PC-3 (cell line): ENCODE data around the gene TSHZ3. TPM values are rescaled to one million over a fixed set of nuclear protein-coding genes. Genes with fewer than 3 reads are reported as not detected.

Experiments used
- ATAC-seq: fragments of 200-7000 bp; cut with Tn5 transposase; 2 replicates; pipeline ENCODE4 v1.9.1; 2020; ENCODE audit warnings: mild to moderate bottlenecking, moderate library complexity
- BruUV-seq: library from RNA; stranded (reverse); fragments of 400-500 nt; replicated peaks from 2 replicates; lab custom pipeline; 2021; lab: Mats Ljungman, UMichigan
- CTCF ChIA-PET: fragments of 300-600 bp; sonication (Branson Sonifier 250); formaldehyde crosslinking; loops from one replicate; lab custom pipeline; 2022; ENCODE audit warnings: antibody characterized with exemption; lab: Charles Lee
- POLR2A ChIA-PET: fragments of 300-600 bp; sonication (Branson Sonifier 250); formaldehyde crosslinking; loops from one replicate; lab custom pipeline; 2022; ENCODE audit warnings: antibody characterized with exemption; ENCODE audit not compliant: unreplicated experiment; lab: Charles Lee
- DNase-seq: peaks from one replicate; pipeline ENCODE4 v3.0.0-alpha.2; 2015
- H2AFZ ChIP-seq: fragments of 300-600 bp; sonication (generic); 2 replicates; pipeline ENCODE4 v1.6.0; 2016; ENCODE audit warnings: antibody characterized with exemption, low read length
- H3F3A ChIP-seq: fragments of 300-600 bp; sonication (generic); one replicate; pipeline ENCODE4 v1.6.0; 2017; ENCODE audit warnings: antibody characterized with exemption, low read length, control low read depth, mild to moderate bottlenecking; ENCODE audit not compliant: unreplicated experiment
- H3K27ac ChIP-seq: fragments of 300-600 bp; sonication (generic); 2 replicates; pipeline ENCODE4 v1.5.1; 2016; ENCODE audit warnings: mild to moderate bottlenecking, low read length
- H3K27me3 ChIP-seq: fragments of 300-600 bp; sonication (generic); 2 replicates; pipeline ENCODE4 v1.6.1; 2016; ENCODE audit warnings: low read length, mixed read lengths
- H3K36me3 ChIP-seq: fragments of 300-600 bp; sonication (generic); 2 replicates; pipeline ENCODE4 v1.6.1; 2016; ENCODE audit warnings: low read depth, mixed run types, low read length, mixed read lengths
- H3K4me1 ChIP-seq: fragments of 300-600 bp; sonication (generic); 2 replicates; pipeline ENCODE4 v1.5.1; 2016; ENCODE audit warnings: low read length; ENCODE audit not compliant: insufficient read depth
- H3K4me2 ChIP-seq: fragments of 300-600 bp; sonication (generic); 2 replicates; pipeline ENCODE4 v1.6.0; 2016; ENCODE audit warnings: low read length
- H3K4me3 ChIP-seq: fragments of 300-600 bp; sonication (generic); 2 replicates; pipeline ENCODE4 v1.5.1; 2016; ENCODE audit warnings: mild to moderate bottlenecking, low read length, mixed read lengths
- H3K79me2 ChIP-seq: fragments of 300-600 bp; sonication (generic); 2 replicates; pipeline ENCODE4 v1.6.1; 2017; ENCODE audit warnings: low read length, mixed read lengths
- H3K9ac ChIP-seq: fragments of 300-600 bp; sonication (generic); 2 replicates; pipeline ENCODE4 v1.6.0; 2016; ENCODE audit warnings: mild to moderate bottlenecking, low read length
- H3K9me2 ChIP-seq: fragments of 300-600 bp; sonication (generic); replicated peaks from 2 replicates; pipeline ENCODE4 v1.6.1; 2016; ENCODE audit warnings: mixed run types, low read length, mixed read lengths
- H3K9me3 ChIP-seq: fragments of 300-600 bp; sonication (generic); 2 replicates; pipeline ENCODE4 v1.6.1; 2016; ENCODE audit warnings: low read length, mixed read lengths
- H4K20me1 ChIP-seq: fragments of 300-600 bp; sonication (generic); 2 replicates; pipeline ENCODE4 v1.6.1; 2016; ENCODE audit warnings: low read length, mixed read lengths
- CTCF ChIP-seq: fragments of 300-600 bp; sonication (generic); conservative IDR thresholded peaks from 2 replicates; pipeline ENCODE4 v1.5.1; 2017; ENCODE audit warnings: antibody characterized with exemption, low read depth, mild to moderate bottlenecking, low read length
- EZH2 ChIP-seq: fragments of 300-600 bp; sonication (generic); IDR thresholded peaks from one replicate; pipeline ENCODE4 v1.6.1; 2017; ENCODE audit warnings: antibody characterized with exemption, mild to moderate bottlenecking, low read length; ENCODE audit not compliant: unreplicated experiment
- EZH2phosphoT487 ChIP-seq: fragments of 300-600 bp; sonication (generic); IDR thresholded peaks from 2 replicates; pipeline ENCODE4 v1.6.1; 2018; ENCODE audit warnings: mild to moderate bottlenecking, antibody characterized with exemption, low read length, borderline replicate concordance
- intact Hi-C: fragments of 100-400 bp; cut with micrococcal nuclease; formaldehyde crosslinking; loops from 2 replicates; pipeline ENCODE4 v1.9.0; 2023
- total RNA-seq: library from RNA; depleted of rRNA; stranded (reverse); fragments of >200 nt; gene quantifications from 2 replicates; pipeline ENCODE4 v1.2.3, GENCODE V29; 2014

The TSHZ3 gene
- total RNA-seq, 1 experiment from 2014 or later, result 0.18 TPM

DNA sequence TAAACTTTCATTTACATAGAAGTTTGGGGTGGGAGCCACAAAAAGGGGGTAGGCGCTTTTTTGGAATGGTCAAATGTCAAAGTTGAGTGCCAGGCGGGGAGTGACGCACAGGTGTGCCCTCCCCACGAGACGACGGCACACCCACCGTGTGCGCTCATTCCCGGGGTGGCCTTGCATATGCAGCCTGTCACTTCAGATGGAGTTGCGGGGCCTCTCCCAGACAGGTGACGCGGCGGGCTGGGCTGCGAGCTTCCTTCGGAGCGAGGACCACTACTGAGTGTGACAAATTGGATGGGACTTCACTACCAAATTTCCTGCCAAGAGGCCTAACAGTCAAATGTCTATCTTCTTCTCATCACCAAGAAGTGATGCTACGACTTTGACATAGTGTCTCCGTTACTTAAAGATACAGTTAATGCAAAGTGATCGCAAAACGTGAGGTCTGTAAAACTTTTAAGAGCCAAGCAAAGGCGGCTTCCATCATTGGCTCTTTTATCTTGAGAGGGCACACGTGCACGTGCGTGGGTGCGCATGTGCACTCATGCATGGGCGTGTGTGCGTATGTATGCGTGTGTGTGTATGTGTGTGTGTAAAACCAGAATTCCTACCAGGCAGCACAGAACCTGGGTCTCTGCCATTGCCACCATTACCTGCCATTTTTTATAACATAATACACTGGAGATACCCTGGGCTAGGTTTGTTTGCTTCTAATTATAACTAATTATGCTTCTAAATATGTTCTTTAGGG, 43.1 kb downstream of the TSHZ3 start:
- no peaks in the 10 kb centered on the region for H3K36me3 ChIP-seq
- no peak for DNase-seq
- H3K9me3 ChIP-seq, result no peaks in the 10 kb centered on the region
- no peaks in the 10 kb centered on the region for H3F3A ChIP-seq
- no peaks in the 10 kb centered on the region for H3K27me3 ChIP-seq
- POLR2A ChIA-PET, result no interaction called here
- H4K20me1 ChIP-seq, result no peaks in the 10 kb centered on the region
- no peaks in the 10 kb centered on the region for H3K79me2 ChIP-seq
- H3K9ac ChIP-seq, result no peak overlapping the region
- intact Hi-C loops, result no loop called here
- no peak overlapping the region for H2AFZ ChIP-seq
- no peak for TF ChIP-seq EZH2
- TF ChIP-seq EZH2phosphoT487, result no peak
- TF ChIP-seq CTCF, result no peak
- ATAC-seq, result no peak
- CTCF ChIA-PET, result no interaction called here
- no peaks in the 10 kb centered on the region for H3K9me2 ChIP-seq
- no peak overlapping the region for H3K4me3 ChIP-seq
- no peaks in the 10 kb centered on the region for H3K4me1 ChIP-seq
- no TSS peak for BruUV-seq
- no peak overlapping the region for H3K4me2 ChIP-seq
- no peak overlapping the region for H3K27ac ChIP-seq

- ATAC-seq, result no peak
- H4K20me1 ChIP-seq, result no peaks in the 10 kb centered on the region
- H3K4me2 ChIP-seq, result no peak overlapping the region
- no peak overlapping the region for H3K4me3 ChIP-seq
- H3K27ac ChIP-seq, result no peak overlapping the region
- CTCF ChIA-PET, result no interaction called here
- no peaks in the 10 kb centered on the region for H3K36me3 ChIP-seq
- H3K79me2 ChIP-seq, result no peaks in the 10 kb centered on the region
- H3K9ac ChIP-seq, result no peak overlapping the region
- no peaks in the 10 kb centered on the region for H3K4me1 ChIP-seq
- H3F3A ChIP-seq, result no peaks in the 10 kb centered on the region
- no peaks in the 10 kb centered on the region for H3K27me3 ChIP-seq
- no TSS peak for BruUV-seq
- no peak overlapping the region for H2AFZ ChIP-seq
- DNase-seq, result no peak
- no peak for TF ChIP-seq EZH2
- POLR2A ChIA-PET, result no interaction called here
- intact Hi-C loops, result no loop called here
- H3K9me3 ChIP-seq, result no peaks in the 10 kb centered on the region
- H3K9me2 ChIP-seq, result no peaks in the 10 kb centered on the region
Measured at GRCh38 chr19:31304831-31305312, 44.4 kb downstream of the TSHZ3 start.

DNA sequence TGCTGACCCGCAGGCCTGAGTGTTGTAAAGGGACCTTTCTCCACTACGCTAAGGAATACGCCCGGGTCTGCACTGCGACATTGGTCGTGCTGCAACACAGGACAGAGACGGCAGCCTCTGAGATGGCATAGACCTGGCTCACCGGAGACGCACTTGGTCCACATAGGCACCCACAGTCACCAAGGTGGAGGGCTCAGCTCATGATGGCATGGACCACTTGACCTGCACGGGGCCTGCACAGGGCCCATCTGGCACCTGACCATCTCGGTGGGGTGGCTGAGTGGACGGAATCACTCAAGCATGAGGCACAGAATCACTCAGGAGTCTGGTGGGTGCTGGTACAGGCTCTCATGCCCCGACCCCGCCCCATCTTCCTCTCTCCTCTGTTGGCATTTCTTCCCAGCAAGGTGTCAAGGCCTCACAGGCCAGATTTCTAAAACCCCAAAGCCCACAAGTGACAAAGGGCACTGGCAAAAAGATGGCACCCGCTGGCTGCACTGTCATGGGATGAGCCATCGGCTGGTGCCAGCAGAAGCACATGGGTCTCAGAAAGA, 45.9 kb downstream of the TSHZ3 start:
- H3K36me3 ChIP-seq, result no peaks in the 10 kb centered on the region
- ChIA-PET POLR2A (no interaction called here), CTCF (no interaction called here)
- no TSS peak for BruUV-seq
- no peak overlapping the region for H3K27ac ChIP-seq
- no peaks in the 10 kb centered on the region for H3K27me3 ChIP-seq
- H3K9me2 ChIP-seq, result no peaks in the 10 kb centered on the region
- no peak overlapping the region for H3K9ac ChIP-seq
- H3K4me1 ChIP-seq, result no peaks in the 10 kb centered on the region
- intact Hi-C loops, result no loop called here
- H3K4me3 ChIP-seq, result no peak overlapping the region
- DNase-seq (no peak), ATAC-seq (no peak)
- no peaks in the 10 kb centered on the region for H3K79me2 ChIP-seq
- H3K4me2 ChIP-seq, result no peak overlapping the region
- H2AFZ ChIP-seq, result no peak overlapping the region
- no peaks in the 10 kb centered on the region for H4K20me1 ChIP-seq
- TF ChIP-seq EZH2phosphoT487 (no peak), EZH2 (no peak), CTCF (no peak)
- no peaks in the 10 kb centered on the region for H3K9me3 ChIP-seq
- no peaks in the 10 kb centered on the region for H3F3A ChIP-seq
